Astrocyte of the cerebellum (primary cell): ENCODE results near the gene KANSL2.

ENCODE experiments used
- DNase-seq: peaks from one replicate; pipeline ENCODE4 v3.0.0-alpha.2; 2011; ENCODE audit warnings: low read depth
- H3K4me3 ChIP-seq: 2 replicates; pipeline ENCODE4 v1.5.1; 2011; ENCODE audit warnings: mild to moderate bottlenecking, low read depth, low read length, moderate library complexity
- in situ Hi-C: cut with HindIII; loops from 2 replicates; pipeline ENCODE4 v1.10.0; 2017; ENCODE audit warnings: low sequenced_read_pairs
- TF ChIP-seq, protein P1 (sequence below): IDR thresholded peaks from 2 replicates; pipeline ENCODE4 v1.5.1; 2012; ENCODE audit warnings: low read length, low read depth, moderate library complexity, mild to moderate bottlenecking; ENCODE audit errors: missing control alignments

Gene KANSL2

DNA sequence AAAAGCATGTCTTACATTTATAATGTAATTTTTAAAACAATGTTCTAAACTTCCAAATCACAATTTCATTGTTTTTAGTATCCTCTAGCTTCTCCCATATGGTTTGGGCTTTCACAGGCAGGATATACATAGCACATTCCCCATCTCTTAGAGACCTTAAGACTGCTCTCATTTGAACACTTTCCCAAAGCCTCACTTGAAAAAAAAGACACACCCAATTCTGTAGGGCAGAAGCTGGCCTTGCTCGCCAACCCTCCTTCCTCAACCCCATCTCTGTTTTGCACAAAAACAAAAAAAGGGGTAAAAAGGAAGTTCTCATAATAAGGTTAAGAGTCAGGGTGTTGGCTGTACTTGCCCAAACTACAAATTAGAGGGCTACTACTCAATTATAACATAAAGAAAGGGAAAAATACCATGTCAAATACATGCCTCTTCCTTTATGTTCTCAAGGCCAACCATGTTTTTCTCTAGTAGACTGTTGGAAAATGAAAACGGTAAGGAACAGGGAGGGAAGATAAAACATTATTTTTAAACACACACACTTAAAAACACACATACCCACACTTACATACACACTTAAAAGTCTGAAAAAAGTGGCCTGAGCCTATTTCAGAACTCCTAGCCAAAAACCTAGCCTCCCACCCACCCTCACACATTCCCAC, 9.9 kb upstream of the KANSL2 start:
- TF ChIP-seq, protein P1, sequence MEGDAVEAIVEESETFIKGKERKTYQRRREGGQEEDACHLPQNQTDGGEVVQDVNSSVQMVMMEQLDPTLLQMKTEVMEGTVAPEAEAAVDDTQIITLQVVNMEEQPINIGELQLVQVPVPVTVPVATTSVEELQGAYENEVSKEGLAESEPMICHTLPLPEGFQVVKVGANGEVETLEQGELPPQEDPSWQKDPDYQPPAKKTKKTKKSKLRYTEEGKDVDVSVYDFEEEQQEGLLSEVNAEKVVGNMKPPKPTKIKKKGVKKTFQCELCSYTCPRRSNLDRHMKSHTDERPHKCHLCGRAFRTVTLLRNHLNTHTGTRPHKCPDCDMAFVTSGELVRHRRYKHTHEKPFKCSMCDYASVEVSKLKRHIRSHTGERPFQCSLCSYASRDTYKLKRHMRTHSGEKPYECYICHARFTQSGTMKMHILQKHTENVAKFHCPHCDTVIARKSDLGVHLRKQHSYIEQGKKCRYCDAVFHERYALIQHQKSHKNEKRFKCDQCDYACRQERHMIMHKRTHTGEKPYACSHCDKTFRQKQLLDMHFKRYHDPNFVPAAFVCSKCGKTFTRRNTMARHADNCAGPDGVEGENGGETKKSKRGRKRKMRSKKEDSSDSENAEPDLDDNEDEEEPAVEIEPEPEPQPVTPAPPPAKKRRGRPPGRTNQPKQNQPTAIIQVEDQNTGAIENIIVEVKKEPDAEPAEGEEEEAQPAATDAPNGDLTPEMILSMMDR = no peak
- H3K4me3 ChIP-seq = no peak overlapping the region
- in situ Hi-C loops = no loop called here
- no peak for DNase-seq

DNA sequence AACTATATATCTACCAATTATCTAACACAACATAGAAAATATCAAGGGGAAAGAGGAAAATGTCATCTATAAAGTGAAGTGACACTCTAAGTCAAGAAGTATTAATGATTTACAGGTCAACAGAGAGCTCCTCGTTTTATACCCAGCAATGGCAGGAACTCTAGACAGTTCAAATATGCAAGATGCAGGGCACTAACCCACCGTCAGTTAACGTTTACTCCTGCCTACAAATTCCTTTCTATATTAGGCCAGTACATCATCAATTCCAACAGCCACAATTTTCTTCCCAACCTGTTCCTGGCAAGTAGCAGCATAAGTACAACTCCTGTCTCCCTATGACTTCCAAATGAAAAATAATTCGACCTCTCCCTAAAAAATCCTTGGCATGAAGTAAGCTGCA, 9.0 kb upstream of the KANSL2 start:
- in situ Hi-C loops = no loop called here
- TF ChIP-seq, protein P1 = no peak
- DNase-seq = no peak
- no peak overlapping the region for H3K4me3 ChIP-seq

DNA sequence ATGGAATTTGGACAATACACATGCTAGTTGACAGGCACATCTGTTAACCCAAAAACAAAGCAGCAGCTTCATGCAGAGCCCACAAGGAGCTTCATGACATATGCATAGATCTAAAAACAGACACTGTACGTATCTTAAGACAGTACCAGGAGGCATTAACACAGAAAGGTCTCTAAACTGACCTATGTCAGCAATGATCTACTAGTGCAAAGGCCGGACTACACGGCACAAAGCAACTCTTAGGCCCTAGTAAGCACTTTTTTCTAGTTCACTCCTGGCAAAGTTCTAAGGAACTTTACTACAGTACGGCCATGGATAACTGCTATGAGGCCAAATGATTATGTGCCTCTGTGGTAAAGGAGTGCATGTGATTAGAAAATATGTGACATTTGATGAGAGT, 8.4 kb upstream of the KANSL2 start:
- in situ Hi-C loops = no loop called here
- TF ChIP-seq, protein P1 = no peak
- no peak for DNase-seq
- H3K4me3 ChIP-seq = no peak overlapping the region

DNA sequence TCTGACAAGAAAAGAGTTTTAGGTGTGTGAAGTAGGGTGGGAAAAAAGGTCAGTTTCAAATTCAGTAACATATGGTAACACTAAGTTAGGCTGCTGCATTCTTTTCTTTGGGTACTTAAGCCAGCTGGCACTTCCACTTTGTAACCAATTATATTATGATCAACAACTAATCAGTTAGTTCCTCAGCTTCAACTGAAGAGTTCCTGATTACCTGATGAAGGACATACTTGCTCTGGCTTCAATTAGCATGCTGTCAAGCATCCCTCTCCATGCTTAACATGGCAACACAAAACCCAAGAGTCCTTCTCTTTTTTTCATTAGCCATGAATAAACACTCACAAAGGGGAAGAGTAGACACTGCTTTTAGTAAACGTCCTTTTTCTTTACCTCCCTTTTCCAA, 6.8 kb upstream of the KANSL2 start:
- H3K4me3 ChIP-seq = no peak overlapping the region
- DNase-seq = no peak
- TF ChIP-seq, protein P1 = no peak
- in situ Hi-C loops = no loop called here

DNA sequence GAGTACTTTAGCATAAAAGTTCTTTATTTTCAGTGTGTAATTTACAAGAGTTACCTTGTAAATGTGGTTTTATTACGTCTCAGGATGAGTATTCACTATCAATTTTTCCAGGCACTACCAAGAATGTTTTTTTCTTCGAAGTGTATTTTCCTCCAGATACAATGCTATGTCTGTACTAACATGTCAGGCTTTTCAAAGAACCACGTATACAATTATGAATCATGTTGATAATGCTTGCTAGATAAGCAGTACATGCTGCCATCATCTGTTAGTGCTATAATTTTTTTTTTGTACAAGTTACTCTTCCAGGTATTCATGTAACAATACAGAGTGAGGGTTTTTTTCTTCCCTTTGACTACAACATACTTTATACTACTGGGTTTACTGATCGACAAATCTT, 5.6 kb upstream of the KANSL2 start:
- H3K4me3 ChIP-seq = no peak overlapping the region
- TF ChIP-seq, protein P1 = no peak
- no peak for DNase-seq
- in situ Hi-C loops = no loop called here

DNA sequence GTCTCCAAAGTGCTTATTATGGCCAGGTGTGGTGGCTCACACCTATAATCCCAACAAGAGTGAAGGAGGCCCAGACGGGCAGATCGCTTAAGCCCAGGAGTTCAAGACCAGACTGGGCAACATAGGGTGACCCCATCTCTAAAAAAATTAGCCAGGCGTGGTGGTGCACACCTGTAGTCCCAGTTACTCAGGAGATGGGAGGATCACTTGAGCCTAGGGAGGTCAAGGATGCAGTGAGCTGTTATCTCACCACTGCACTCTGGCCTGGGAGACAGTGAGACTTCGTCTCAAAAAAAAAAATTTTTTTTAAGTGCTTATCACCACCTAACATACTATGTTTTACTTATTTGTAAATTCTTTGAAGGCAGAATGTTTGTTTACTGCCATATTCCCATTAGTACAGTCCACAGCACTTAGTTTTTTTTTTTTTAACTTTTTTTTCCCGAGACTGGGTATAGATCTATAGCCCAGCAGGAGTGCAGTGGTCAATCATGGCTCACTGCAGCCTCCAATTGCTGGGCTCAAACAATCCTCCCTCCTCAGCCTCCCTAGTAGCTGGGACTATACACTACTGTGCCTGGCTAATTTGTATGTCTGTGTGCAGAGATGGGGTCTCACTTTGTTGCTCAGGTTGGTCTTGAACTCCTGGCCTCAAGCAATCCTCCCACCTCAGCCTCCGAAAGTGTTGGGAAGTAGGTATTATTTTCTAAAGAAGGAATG, 4.7 kb upstream of the KANSL2 start:
- TF ChIP-seq, protein P1 = no peak
- DNase-seq = no peak
- H3K4me3 ChIP-seq = no peak overlapping the region
- in situ Hi-C loops = no loop called here
